HuH-7.5 (cell line): ENCODE results near the gene PITHD1.
"Not testable (repeated sequence)": the region's sequence is repeated elsewhere in the genome, so short reads cannot be mapped to it uniquely, and the experiment has no call there.

Experiments used
- DNase-seq: peaks from one replicate; pipeline ENCODE4 v3.0.0; 2011; ENCODE audit warnings: low spot score

PITHD1 gene

DNA sequence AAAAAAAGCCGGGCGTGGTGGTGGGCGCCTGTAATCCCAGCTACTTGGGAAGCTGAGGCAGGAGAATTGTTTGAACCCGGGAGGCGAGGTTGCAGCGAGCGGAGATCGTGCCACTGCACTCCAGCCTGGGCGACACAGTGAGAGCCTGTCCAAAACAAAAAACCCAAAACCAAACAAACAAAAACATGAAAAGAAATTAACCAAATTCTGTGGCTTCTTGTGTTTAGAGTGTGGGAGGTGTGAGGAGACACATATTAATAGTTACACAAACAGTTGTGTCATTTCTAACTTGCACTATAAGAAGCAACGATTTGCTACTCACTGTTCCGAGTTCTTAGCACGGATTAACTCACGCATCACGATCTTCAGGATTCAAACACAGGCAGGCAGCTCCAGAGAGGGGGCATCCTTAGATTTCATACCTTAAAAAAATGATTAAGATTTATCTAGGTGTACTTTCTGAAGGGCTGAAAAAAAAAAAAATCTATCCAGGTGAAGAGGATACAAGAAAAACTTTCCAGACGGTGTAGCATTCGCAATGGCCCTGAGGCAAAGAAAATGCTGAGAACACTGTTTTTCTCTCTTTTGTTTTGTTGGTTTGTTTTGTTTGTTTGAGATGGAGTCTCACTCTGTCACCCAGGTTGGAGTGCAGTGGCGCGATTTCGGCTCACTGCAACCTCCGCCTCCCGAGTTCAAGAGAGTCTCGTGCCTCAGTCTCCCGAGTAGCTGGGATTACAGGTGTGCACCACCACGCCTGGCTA lies 47.7 kb downstream of the PITHD1 start:
- no peak for DNase-seq

DNA sequence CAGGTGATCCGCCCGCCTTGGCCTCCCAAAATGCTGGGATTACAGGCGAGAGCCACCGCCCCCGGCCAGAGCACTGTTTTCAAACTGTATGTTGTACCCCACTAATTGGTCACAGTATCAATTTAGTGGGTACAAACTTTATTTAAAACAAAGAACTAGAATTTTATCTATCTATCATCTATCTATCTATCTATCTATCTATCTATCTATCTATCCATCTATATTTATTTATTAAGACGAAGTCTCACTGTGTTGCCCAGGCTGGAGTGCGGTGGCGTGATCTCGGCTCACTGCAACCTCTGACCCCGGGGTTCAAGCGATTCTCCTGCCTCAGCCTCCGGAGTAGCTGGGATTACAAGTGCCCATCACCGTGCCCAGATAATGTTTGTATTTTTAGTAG lies 48.4 kb downstream of the PITHD1 start:
- not testable (repeated sequence) for DNase-seq

DNA sequence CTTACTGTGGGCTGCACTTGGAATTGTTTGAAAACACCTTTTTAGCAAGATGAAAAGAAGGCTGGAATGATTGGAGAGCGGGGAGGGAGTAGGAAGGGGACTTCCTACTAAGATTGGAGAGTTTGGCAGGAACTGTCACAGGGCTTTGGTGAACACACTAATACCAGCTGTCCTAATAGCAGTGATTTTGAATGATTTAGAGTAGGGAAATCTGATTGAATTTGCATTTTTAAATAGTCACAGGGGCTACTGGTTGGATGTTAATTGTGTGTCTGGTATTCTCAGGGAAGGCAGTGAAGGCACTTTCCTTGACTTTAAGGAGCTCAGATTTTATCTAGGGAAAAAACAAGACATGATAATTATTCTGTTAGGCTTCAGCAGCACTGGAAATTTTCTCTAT lies 49.5 kb downstream of the PITHD1 start:
- DNase-seq = no peak

DNA sequence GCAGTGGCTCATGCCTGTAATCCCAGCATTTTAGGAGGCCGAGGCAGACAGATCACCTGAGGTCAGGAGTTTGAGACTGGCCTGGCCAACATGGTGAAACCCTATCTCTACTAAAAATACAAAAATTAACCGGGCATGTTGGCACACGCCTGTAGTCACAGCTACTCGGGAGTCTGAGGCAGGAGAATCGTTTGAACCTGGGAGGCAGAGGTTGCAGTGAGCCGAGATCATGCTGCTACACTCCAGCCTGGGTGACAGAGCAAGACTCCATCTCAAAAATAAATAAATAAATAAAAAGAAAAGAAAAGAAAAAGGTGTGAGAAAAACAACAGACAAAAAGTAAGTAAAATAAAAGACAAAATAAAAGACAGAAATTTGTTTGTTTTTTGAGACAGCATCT lies 55.9 kb downstream of the PITHD1 start:
- DNase-seq = not testable (repeated sequence)

DNA sequence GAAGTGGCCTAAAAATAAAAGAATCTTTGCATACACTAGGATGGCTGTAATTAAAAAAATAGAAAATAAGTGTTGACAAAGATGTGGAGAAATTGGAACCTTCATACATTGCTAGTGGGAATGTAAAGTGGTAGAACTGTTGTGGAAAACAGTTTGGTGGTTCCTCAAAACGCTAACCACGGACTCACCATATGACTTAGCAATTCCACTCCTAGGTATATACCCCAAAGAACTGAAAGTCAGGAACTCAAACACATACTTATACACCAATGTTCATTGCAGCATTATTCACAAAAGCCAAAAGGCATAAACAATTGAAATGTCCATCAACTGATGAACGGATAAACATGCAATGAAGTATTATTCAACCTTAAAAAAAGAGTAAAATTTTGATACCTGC lies 57.8 kb downstream of the PITHD1 start:
- DNase-seq = no peak
